NCI-H524 (cell line): ENCODE measurements around the gene FNBP1.

Experiments
- DNase-seq, 2 experiments: peaks; one replicate each; lab custom pipeline; 2025; lab: John Stamatoyannopoulos, UW

Gene FNBP1

GRCh38 chr9:129854588-129855110 is 188.3 kb downstream of the FNBP1 start:
- DNase-seq: no peak

DNA sequence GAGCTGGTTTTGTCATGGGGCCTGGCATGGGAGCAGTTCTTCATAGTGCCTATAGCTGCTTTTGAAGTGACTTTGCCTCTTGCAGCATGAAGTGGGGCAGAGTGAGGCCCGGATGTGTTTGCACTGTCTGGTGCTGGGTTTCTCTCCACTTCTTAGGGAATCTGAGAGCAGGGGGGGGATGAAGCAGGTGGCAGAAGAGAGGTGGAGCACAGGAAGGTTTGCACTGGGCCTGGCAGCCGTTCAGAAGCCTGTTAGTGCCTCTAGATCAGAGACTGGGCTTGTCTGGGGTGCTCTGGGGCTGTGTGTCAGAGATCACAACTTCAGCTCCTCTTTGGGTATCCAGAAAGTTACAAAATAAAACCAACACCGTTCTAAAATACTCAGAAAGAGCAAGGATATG is 189.4 kb downstream of the FNBP1 start:
- DNase-seq: no peak

DNA sequence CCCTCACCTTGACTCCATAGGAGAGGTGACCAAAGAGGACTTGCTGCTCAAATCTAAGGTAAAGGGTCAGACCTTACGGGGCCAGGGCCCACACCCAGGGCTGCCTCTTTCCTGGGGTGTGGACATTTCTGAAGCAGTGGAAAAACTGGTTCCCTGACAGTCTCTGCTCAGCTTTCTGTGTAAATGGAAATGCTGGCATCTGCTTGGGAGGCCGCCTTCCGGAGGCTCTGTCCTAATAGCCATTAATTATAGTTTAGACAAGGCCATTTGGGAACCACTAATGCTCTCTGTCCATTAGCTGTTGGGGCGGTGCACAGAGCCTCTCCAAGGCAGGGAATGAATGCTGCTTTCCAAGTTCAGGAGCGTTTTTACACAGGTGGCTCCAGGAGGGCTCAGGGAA is 190.4 kb downstream of the FNBP1 start:
- no peak for DNase-seq

DNA sequence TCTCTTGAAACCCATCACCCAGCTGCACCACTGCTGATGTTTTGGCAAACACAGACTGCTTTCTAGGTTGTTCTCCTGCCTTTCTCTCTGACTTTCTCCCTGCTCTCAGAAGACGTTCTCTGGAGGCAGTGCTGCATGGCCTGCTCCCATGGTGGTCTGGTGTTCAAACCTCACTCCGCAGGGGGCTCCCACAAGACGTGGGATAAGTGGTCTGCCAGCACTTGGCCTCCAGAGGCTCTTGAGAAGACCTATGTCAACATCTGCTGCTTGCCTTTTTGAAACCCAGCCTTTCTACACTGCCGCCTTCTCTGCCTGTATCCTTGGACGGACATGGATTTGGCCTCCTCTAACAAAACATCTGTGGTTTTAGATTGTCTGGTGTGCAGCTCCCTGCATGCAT is 191.2 kb downstream of the FNBP1 start:
- DNase-seq: no peak

DNA sequence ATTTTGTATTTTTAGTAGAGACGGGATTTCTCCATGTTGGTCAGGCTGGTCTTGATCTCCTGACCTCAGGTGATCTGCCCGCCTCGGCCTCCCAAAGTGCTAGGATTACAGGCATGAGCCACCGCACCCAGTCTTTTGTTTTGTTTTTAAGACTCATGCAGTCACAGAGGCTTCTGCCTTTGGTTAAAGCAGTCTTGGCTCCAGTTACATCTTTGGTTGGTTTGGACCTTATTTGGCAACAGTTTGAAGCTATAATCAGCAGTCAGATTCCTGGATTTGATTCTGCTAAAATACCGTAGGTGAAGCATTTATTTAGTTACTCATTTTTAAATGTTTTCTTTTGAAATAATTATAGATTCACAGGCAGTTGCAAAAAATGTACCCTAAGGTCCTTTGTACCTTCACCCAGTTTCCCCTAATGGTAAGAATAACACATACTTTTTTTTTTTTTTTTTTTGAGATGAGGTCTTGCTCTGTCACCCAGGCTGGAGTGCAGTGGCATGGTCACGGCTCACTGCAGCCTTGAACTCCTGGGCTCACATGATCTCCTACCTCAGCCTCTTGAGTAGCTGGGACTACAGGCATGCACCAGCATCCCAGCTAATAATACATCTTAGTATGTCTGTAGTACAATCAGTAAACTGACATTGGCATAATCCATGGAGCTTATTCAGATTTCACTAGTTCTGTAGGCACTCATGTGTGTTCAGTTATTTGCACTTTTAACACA is 192.0 kb downstream of the FNBP1 start:
- DNase-seq: no peak

DNA sequence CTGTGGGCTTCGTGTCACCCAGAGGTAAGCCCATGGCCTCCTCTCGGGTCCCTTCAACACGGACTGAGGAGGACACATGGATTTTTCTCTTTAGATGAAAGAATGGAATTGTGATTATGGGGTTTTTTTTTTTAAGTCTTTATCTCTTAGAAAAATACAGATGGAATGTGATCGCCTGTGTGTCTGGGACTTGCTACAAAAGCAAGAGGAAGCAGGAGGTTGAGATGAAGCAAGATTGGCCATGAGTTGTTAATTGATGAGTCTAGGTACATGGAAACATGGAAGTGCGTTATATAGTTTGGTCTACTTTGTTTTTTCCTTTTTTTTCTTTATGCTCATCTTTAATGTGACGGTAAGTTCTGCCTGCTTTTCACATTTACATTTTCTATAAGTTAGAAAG is 193.1 kb downstream of the FNBP1 start:
- DNase-seq: no peak

GRCh38 chr9:129848712-129849441 is 194.1 kb downstream of the FNBP1 start:
- no peak for DNase-seq

DNA sequence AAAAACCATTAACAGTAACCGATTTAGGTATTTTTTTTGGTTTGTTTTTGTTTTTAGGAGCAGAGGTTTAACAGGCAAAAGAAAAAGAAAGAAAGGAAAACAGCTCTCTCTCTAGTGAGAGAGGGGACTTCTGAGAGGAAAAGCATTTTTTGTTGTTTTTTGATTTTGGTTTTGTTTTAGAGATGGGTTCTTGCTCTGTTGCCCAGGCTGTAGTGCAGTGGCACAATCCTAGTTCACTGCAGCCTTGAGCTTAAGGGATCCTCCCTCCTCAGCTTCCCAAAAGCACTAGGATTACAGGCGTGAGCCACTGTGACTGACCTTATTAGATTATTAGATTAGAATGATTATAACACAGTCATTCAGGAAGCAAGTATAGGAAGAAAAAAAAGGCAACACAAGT is 197.6 kb downstream of the FNBP1 start:
- DNase-seq: no peak

DNA sequence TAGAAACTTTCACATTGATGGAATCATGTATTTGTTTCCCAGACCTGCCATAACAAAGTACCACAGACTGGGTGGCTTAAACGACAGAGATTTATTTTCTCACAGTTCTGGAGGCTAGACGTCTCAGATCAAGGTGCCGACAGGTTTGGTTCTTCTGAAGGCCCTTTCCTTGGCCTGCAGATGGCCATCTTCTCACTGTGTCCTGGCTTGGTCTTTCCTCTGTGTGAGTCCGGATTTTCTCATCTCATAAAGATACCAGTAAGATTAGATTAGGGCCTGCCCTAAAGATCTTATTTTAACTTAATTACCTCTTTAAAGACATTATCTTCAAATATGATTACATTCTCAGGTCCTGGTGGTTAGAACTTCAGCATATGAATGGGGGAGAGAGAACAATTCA is 201.9 kb downstream of the FNBP1 start:
- no peak for DNase-seq

DNA sequence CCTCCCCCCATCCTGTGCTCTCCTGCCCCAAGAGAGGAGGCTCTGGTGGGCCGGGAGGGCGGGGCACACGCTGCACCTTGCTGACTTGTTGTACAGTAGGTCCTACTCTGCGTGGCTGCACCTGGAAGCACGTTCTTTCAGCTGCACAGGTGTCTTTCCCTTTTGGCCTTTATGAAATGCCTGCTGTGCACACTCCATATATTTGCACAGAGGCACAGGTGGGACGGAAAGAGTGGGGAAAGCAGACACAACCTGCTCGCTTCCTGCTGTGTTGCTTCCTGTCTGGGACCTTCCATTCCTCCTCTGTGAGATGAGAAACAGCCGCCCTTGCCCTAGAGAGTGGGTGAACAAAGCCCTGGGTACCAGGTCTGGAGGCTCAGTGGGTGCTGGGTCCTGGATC is 203.0 kb downstream of the FNBP1 start:
- DNase-seq: no peak

DNA sequence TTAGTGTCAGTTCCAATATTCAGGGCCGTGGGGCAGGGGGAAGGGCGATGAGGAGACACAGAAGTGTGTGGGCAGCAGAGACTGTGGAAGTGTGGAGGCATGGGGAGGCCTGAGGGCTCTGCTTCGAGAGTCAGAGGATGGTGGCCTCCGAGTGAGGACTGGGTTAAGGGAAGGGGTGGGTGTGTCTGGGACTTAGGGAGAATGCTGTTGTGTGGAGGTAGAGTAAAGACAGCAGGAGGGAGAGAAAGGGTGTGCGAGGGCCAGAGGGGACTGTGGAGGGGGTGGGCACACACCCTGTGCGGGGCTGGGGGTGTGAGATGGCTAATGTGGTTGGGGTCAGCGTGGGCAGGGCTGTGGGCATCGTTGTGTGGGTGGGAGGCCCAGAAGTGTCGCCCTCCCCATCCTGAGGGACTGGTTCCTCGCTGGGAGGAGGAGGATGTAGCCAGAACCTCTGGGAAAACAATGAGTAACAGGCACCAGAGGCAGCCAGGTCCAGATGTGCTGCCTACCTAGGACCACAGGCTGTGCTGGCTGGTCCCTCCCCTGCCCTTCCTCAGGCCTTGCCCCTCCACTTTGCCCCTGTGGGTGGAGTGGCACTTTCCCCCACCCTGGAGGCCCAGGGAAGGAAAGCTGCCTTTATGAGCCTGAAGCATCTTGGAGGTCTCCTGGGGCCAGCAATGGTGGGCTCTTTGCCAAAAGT is 203.5 kb downstream of the FNBP1 start:
- no peak for DNase-seq

DNA sequence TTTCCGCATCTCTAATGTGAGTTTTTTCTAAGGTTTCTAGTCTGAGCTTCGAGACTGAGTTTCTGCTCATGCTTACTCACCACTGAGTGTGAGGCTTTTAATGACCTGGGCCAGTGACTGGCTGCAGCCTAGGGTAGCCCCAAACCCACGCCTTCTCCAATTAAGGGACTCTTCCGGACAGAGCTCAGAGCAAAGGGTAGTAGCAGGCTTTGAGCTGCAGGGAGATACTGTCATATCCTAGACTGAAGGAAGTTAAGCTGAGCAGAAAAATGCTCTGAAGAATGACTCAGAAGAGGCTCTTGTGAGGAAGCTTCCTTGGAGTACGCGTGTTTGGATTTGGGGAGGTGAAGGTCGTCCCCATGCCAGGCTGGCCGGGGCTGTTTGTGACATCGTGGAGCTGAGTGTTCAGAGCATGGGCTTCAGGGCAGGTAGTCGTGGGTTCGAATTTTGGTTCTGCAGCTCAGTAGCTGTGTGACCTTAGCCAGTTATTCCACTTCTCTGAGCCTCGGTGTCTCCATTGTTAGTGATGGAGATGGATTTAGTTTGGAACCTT is 204.2 kb downstream of the FNBP1 start:
- DNase-seq: no peak
